PC-3 (cell line): ENCODE results near the gene ARHGAP42.

Source experiments
- EZH2 ChIP-seq: fragments of 300-600 bp; sonication (generic); IDR thresholded peaks from one replicate; pipeline ENCODE4 v1.6.1; 2017; ENCODE audit warnings: antibody characterized with exemption, mild to moderate bottlenecking, low read length; ENCODE audit not compliant: unreplicated experiment
- TF ChIP-seq, protein P1 (sequence below): fragments of 300-600 bp; sonication (generic); conservative IDR thresholded peaks from 2 replicates; pipeline ENCODE4 v1.5.1; 2017; ENCODE audit warnings: antibody characterized with exemption, low read depth, mild to moderate bottlenecking, low read length

DNA sequence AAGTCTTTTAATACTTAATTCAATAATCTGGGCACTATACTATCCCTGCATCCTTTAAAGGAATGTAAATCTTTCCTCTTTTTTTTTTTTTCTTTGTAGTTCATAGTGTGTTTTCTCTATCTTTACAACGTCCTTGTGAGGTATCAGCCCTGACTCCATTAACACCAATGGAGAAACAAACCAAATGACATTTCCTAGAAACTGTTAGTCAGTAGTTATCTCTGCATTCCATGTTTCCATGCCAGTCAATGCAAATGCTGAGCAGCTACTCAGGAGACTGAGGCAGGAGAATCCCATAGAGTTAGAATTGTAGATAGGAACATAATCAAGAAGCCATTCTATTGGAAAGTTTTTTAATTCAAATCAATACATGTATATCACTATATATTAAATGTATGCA is 182.2 kb downstream of the ARHGAP42 start:
- TF ChIP-seq EZH2 = no peak
- TF ChIP-seq, protein P1, sequence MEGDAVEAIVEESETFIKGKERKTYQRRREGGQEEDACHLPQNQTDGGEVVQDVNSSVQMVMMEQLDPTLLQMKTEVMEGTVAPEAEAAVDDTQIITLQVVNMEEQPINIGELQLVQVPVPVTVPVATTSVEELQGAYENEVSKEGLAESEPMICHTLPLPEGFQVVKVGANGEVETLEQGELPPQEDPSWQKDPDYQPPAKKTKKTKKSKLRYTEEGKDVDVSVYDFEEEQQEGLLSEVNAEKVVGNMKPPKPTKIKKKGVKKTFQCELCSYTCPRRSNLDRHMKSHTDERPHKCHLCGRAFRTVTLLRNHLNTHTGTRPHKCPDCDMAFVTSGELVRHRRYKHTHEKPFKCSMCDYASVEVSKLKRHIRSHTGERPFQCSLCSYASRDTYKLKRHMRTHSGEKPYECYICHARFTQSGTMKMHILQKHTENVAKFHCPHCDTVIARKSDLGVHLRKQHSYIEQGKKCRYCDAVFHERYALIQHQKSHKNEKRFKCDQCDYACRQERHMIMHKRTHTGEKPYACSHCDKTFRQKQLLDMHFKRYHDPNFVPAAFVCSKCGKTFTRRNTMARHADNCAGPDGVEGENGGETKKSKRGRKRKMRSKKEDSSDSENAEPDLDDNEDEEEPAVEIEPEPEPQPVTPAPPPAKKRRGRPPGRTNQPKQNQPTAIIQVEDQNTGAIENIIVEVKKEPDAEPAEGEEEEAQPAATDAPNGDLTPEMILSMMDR = no peak
